Measurements from ENCODE around the gene H2BK1.

Gene H2BK1

DNA sequence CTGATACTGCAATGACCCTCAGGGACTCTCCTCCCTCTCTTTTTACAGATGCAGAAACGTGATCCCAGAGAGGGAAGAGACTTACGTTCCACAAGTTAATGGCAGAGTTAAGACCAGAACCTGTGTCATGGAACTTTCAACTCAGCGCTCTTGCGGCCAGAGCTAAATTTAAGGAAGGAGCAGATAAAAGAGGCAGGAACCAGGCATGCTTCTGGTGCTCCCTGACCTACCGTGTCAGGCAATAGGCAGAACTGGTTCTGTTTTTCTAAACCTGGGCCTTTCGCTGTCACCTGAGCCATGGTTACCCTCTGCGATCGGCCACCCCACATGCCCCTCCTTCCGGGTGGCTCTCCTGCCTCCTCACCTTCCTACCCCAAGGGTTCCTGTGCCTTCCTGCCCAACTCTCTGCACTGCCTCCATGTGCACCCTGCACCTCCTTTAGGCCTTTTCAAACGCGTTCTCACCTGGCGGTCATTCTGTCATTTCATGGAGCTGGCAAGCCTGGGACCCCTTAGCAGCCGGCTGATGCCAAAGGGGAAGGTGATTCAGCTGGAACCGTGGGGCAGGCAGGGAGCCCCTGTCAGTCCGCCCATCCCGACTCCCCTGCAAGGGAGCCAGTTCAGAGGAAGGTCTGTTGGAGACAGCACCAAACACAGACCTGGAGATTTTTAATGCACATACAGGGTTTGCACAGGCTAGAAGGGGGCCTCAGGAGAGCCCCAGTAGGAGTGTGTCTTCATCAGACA, 35.1 kb downstream of the H2BK1 start:
- no peak for FAIRE-seq

GRCh38 chr7:151174246-151175046, 35.8 kb downstream of the H2BK1 start:
- FAIRE-seq, result no peak

DNA sequence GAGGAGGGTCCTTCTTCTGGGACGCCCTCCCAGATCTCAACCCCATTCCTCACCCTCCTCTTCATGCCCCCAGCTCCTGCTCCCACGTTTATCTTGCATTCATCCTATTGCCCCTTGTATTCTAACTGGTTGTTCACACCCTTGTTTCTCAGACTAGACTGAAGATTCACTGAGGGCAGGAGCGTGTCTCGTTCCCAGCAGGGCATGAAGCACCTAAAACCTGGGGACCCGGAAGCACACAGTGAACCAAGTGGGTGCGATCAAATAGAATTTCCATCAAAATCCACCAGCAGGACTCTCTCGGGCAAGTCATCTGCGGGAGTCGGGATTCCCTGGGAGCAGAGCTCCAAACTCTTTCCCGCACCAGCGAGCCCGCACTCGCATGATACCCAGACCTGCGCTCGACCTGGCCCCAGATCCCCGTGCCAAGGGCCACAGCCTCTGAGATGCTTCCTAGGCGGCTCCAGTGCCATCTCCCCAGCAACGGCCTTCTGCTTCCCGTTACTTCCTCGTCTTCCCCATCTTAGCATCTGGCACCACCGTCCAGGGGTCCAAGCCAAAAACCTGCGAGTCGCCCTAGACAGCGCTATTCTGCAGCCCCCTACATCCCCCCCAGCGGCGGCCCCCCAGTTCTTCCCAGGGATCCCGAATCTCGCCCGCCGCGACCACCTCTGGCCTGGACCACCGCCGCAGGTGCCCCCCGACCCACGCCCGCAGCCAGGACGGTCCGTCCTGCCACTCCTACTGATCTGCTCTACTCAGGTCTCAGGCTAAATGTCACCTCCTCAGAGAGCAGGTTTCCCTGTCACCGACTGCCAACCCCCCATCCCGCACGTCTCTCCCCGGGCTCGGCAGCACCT, 36.7 kb downstream of the H2BK1 start:
- FAIRE-seq, result no peak

DNA sequence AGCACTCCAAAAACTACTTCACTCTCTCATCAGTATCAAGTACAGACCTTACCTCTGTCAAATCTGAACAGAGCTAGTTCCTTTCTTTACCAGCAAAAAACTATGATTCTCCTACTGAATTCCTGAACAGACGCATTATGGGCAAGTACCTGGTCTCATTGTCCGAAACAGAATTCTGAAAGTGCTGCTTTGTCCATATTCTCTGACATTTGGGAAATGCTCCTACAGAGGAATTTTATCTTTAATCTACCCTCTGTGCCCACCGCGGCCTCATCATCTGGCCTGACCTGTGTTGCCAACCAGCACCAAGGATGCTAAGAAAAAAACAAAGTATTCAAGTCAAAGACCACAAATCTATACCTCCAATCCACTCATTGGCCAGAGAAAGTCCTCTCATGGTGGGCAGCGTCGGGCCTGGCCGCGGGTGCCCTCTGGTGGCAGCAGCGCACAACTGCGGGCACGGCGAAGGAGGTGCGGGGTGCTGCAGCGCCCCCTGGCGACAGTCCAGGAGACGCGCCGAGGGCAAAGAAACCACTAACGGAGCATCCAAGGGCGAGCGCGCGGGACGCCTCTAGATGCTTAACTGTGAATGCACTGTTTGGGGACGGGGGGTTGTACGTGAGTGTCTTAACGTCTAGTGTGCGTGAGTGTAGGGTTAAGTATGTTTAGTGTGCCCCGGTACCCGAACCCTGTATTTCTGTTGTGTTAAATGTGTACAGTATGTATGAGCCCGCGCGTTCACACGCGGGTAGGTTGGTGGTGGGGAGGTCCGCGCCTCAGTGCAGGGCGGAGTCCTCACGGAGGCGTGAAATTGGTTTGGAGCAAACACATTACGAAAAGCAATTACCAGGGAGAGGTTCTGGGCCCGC, 37.8 kb downstream of the H2BK1 start:
- no peak for FAIRE-seq

GRCh38 chr7:151168787-151169162, 41.5 kb downstream of the H2BK1 start:
- FAIRE-seq, result no peak

GRCh38 chr7:151168003-151168786, 42.1 kb downstream of the H2BK1 start:
- FAIRE-seq, result no peak

DNA sequence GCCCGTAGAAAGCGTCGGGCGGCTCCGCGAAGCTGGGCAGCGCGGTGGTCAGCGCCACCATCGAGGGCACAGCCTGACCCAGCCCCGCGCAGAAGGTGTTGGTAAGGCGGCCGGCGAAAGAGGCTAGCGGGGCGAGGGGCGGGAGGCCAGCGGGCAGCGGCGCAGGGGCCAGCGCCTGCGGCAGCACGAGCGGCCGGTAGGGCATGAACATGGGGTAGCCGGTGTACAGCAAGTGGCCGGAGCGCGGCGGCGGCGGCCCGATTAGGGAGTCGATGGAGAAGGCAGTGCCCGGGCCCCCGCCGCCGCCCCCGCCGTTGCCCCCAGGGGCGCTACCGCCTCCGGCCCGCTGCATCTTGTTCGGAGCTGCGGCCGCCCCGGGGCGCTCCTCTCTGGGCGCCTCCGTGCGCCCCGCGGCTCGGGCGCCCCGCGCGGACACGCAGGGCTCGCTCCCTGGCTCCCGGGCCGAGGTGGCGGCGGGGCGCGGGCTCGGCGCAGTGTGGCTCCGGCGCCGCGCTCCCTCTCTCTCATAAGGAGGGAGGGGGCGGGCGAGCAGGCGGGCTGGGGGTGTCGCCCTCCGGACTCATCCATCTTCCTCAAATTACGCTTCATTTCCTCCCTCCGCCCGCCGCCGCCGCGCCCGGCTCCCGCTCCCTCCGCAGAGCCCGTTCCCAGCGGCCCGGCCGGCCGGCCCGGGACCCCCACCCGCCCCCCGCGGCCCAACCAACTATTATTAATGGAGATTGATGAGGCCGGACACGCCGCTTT, 42.9 kb downstream of the H2BK1 start, which contains the start of gene GBX1:
Gene GBX1 (minus strand): TSS at position 498 of the 765 bp plus-strand sequence. CDS start 146 bp downstream, at position 352.
- FAIRE-seq, result no peak

DNA sequence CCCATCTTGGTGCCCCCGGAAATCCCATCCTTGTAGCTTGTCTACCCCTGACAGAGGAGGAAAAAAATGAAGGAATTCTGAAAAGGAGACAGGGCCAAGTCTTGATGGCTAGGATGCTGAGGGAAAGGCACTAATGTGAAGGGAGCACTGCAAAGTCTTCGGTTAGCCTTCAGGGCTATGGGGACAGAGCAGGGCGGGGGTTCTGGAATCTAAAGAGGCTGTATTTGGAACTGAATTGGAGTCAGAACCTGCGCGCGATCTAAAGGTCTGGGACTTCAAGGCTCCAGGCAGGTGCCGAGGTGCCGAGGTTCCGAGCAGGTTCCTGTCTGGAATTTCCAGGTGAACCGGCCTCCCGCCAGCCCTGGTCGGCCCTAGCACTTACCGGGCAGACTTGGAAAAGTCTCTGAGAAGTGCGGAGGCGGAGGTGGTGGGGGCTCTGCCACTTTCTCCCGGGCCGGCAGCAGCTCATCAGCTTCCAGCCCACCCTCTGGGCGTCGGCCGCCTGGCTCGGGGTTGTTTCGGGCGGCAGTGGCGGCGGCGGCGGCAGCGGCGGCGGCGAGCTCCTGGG, 43.6 kb downstream of the H2BK1 start:
- no peak for FAIRE-seq

- no peak for FAIRE-seq
These were observed 48.5 kb downstream of the H2BK1 start for GRCh38 chr7:151161757-151162156.

Measured in islet of Langerhans (tissue), 1 donor.